Measurements from ENCODE around the gene TXNRD2. TPM values are rescaled to one million over a fixed set of nuclear protein-coding genes. Genes with fewer than 3 reads are reported as not detected.

The TXNRD2 gene
- total RNA-seq, 1 experiment from 2014 or later: 29.5 TPM

DNA sequence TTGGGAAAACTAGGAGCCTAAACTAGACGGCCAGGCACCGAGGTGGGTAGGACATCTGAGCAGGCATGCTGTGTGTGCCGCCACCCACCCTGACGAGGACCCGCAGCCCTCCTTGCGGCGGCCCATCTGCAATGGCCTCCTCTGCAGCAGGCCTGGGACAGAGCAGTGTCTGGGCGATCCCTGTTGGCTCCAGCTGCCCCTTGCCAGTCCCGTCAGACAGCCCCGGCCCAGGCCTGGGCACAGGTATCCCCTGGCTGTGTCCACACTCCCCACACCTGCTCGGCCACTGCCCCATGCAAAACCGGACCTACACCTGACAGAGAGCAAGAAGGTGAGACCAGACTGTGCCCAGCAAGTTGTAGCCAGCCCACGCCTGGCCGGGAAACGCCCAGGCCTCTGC, 48.3 kb downstream of the TXNRD2 start:
- ATAC-seq (no peak), DNase-seq (ENCODE audit: low read depth, low spot score) (no peak)
- Histone ChIP-seq H3K36me3 (ENCODE audit: control insufficient read depth, insufficient read depth, low read length) (no peaks in the 10 kb centered on the region), H3K27ac (ENCODE audit: low read length) (peak overlapping the region; percentile 84), H3K4me3 (ENCODE audit: low read depth in 2 of 2, low read length in 2 of 2) (no peak overlapping the region), H3K4me1 (ENCODE audit: control insufficient read depth, insufficient read depth, low read length) (peaks cover 33% of the 10 kb centered on the region), H3K9me3 (ENCODE audit: control insufficient read depth, insufficient read depth, low read depth, low read length) (no peaks in the 10 kb centered on the region), H3K27me3 (ENCODE audit: control insufficient read depth, insufficient read depth, low read length) (no peaks in the 10 kb centered on the region)
- ChIA-PET POLR2A (no interaction called here), CTCF (no interaction called here)
- intact Hi-C loops (cut with micrococcal nuclease; ENCODE audit: unreplicated experiment): no loop called here
- in situ Hi-C loops (cut with HindIII; ENCODE audit: low pct_unique_long_range_greater_than_20kb, low sequenced_read_pairs): no loop called here
- TF ChIP-seq, protein P1, sequence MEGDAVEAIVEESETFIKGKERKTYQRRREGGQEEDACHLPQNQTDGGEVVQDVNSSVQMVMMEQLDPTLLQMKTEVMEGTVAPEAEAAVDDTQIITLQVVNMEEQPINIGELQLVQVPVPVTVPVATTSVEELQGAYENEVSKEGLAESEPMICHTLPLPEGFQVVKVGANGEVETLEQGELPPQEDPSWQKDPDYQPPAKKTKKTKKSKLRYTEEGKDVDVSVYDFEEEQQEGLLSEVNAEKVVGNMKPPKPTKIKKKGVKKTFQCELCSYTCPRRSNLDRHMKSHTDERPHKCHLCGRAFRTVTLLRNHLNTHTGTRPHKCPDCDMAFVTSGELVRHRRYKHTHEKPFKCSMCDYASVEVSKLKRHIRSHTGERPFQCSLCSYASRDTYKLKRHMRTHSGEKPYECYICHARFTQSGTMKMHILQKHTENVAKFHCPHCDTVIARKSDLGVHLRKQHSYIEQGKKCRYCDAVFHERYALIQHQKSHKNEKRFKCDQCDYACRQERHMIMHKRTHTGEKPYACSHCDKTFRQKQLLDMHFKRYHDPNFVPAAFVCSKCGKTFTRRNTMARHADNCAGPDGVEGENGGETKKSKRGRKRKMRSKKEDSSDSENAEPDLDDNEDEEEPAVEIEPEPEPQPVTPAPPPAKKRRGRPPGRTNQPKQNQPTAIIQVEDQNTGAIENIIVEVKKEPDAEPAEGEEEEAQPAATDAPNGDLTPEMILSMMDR (IDR thresholded peaks at IDR 0.05): no peak
- TF ChIP-seq, protein P2, sequence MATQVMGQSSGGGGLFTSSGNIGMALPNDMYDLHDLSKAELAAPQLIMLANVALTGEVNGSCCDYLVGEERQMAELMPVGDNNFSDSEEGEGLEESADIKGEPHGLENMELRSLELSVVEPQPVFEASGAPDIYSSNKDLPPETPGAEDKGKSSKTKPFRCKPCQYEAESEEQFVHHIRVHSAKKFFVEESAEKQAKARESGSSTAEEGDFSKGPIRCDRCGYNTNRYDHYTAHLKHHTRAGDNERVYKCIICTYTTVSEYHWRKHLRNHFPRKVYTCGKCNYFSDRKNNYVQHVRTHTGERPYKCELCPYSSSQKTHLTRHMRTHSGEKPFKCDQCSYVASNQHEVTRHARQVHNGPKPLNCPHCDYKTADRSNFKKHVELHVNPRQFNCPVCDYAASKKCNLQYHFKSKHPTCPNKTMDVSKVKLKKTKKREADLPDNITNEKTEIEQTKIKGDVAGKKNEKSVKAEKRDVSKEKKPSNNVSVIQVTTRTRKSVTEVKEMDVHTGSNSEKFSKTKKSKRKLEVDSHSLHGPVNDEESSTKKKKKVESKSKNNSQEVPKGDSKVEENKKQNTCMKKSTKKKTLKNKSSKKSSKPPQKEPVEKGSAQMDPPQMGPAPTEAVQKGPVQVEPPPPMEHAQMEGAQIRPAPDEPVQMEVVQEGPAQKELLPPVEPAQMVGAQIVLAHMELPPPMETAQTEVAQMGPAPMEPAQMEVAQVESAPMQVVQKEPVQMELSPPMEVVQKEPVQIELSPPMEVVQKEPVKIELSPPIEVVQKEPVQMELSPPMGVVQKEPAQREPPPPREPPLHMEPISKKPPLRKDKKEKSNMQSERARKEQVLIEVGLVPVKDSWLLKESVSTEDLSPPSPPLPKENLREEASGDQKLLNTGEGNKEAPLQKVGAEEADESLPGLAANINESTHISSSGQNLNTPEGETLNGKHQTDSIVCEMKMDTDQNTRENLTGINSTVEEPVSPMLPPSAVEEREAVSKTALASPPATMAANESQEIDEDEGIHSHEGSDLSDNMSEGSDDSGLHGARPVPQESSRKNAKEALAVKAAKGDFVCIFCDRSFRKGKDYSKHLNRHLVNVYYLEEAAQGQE (IDR thresholded peaks at IDR 0.05; ENCODE audit: insufficient read depth in 1 of 2, low read depth in 2 of 2, low read length in 1 of 2): no peak
- no peak for TF ChIP-seq TCF7L2 (IDR thresholded peaks at IDR 0.05; ENCODE audit: low read depth, low read length)
- BruUV-seq (replicated peaks): no TSS peak

DNA sequence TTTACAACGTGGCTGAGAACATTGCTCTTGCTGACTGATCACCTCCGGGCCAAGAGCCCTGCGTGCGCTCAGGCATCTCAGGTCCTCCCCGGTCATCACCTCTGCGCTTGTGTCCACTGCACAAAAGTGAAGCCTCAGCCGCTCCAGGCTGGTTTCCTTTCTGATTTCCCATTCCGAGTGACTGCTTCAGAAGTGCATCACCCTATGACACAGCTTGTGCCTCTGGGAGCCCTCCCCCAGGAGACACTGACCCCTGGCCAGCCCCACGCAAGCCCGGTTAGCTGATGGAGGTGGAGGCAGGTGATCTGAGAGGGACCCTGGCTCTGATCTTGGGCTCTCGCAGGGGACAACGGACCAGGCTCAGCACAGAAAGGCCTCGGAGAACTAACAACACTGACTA, 48.7 kb downstream of the TXNRD2 start:
- TF ChIP-seq, protein P1 (IDR thresholded peaks at IDR 0.05): no peak
- TF ChIP-seq SIN3A (IDR thresholded peaks at IDR 0.05; ENCODE audit: borderline replicate concordance, insufficient read depth, low read depth, low read length) (no peak), TCF7L2 (IDR thresholded peaks at IDR 0.05; ENCODE audit: low read depth, low read length) (no peak), POLR2AphosphoS5 (IDR thresholded peaks at IDR 0.05; ENCODE audit: low read depth, low read length) (no peak)
- TF ChIP-seq, protein P2 (IDR thresholded peaks at IDR 0.05; ENCODE audit: insufficient read depth in 1 of 2, low read depth in 2 of 2, low read length in 1 of 2): no peak
- Histone ChIP-seq H3K36me3 (ENCODE audit: control insufficient read depth, insufficient read depth, low read length) (no peaks in the 10 kb centered on the region), H3K27me3 (ENCODE audit: control insufficient read depth, insufficient read depth, low read length) (no peaks in the 10 kb centered on the region), H3K4me1 (ENCODE audit: control insufficient read depth, insufficient read depth, low read length) (peaks cover 33% of the 10 kb centered on the region), H3K27ac (ENCODE audit: low read length) (peak overlapping the region; percentile 84), H3K9me3 (ENCODE audit: control insufficient read depth, insufficient read depth, low read depth, low read length) (no peaks in the 10 kb centered on the region), H3K4me3 (ENCODE audit: low read depth in 2 of 2, low read length in 2 of 2) (no peak overlapping the region)
- no peak for ATAC-seq
- no TSS peak for BruUV-seq (replicated peaks)
- ChIA-PET CTCF (no interaction called here), POLR2A (no interaction called here)
- DNase-seq (ENCODE audit: low read depth, low spot score): no peak
- intact Hi-C loops (cut with micrococcal nuclease; ENCODE audit: unreplicated experiment) (no loop called here), in situ Hi-C loops (cut with HindIII; ENCODE audit: low pct_unique_long_range_greater_than_20kb, low sequenced_read_pairs) (no loop called here)

All from Panc1 (cell line).